SK-N-SH (cell line): ENCODE measurements around the gene NHLH1. TPM values are rescaled to one million over a fixed set of nuclear protein-coding genes. Genes with fewer than 3 reads are reported as not detected.

Experiments used
- CTCF ChIA-PET: fragments of 300-600, 350-600 bp; formaldehyde crosslinking; extraction: SDS; loops from one replicate; lab custom pipeline; 2021; lab: Yijun Ruan, JAX
- POLR2A ChIA-PET: fragments of 350-600 bp; sonication (Branson Sonifier 250); formaldehyde crosslinking; extraction: SDS; loops from one replicate; lab custom pipeline; 2020; ENCODE audit warnings: antibody characterized with exemption, inconsistent platforms; lab: Yijun Ruan, JAX
- DNase-seq: peaks from one replicate; pipeline ENCODE4 v3.0.0; 2012
- H2AFZ ChIP-seq: fragments of 200-600 bp; sonication (generic); 2 replicates; pipeline ENCODE4 v1.8.1; 2016; ENCODE audit warnings: antibody characterized with exemption, mild to moderate bottlenecking, low read depth
- H3F3A ChIP-seq: fragments of 200-600 bp; sonication (generic); replicated peaks from 2 replicates; pipeline ENCODE3; 2016; ENCODE audit warnings: antibody characterized with exemption, mild to moderate bottlenecking; ENCODE audit not compliant: insufficient read depth
- H3K27ac ChIP-seq, 2 experiments: fragments of 200-500 bp in 1 of 2; fragments of 200-600 bp in 1 of 2; sonication (Bioruptor generic) in 1 of 2; sonication (generic), shearing (Covaris generic) in 1 of 2; 2 replicates each; pipeline versions ENCODE4 v1.5.1 to v1.6.1; 2014 to 2016; ENCODE audit warnings: low read depth in 2 of 2, inconsistent platforms in 1 of 2, low read length in 1 of 2, mild to moderate bottlenecking in 1 of 2, mixed read lengths in 1 of 2
- H3K27me3 ChIP-seq: fragments of 200-600 bp; sonication (generic), shearing (Covaris generic); 2 replicates; pipeline ENCODE4 v1.6.1; 2016; ENCODE audit warnings: mixed run types; ENCODE audit not compliant: insufficient read depth
- H3K36me3 ChIP-seq, 2 experiments: fragments of 200-500 bp in 1 of 2; fragments of 200-600 bp in 1 of 2; sonication (Bioruptor generic) in 1 of 2; sonication (generic) in 1 of 2; replicated peaks in 1 of 2; 2 replicates each; pipeline versions ENCODE3 to v1.5.1; 2014 to 2016; ENCODE audit warnings: low read length in 1 of 2, mild to moderate bottlenecking in 1 of 2; ENCODE audit not compliant: insufficient read depth in 2 of 2, control insufficient read depth in 1 of 2
- H3K4me1 ChIP-seq, 2 experiments: fragments of 200-500 bp in 1 of 2; fragments of 200-600 bp in 1 of 2; sonication (Bioruptor generic) in 1 of 2; sonication (generic), shearing (Covaris generic) in 1 of 2; 2 replicates each; pipeline versions ENCODE4 v1.5.1 to v1.6.1; 2014 to 2016; ENCODE audit warnings: low read depth in 1 of 2, low read length in 1 of 2, mixed run types in 1 of 2; ENCODE audit not compliant: insufficient read depth in 2 of 2, control insufficient read depth in 1 of 2
- H3K4me2 ChIP-seq: fragments of 200-600 bp; sonication (generic), shearing (Covaris generic); 2 replicates; pipeline ENCODE4 v1.6.1; 2017; ENCODE audit warnings: mixed run types
- H3K4me3 ChIP-seq, 2 experiments: fragments of 200-500 bp in 1 of 2; fragments of 200-600 bp in 1 of 2; sonication (Bioruptor generic) in 1 of 2; sonication (generic), shearing (Covaris generic) in 1 of 2; 2 replicates each; pipeline versions ENCODE4 v1.5.1 to v1.8.1; 2014 to 2016; ENCODE audit warnings: low read depth in 2 of 2, inconsistent platforms in 1 of 2, low read length in 1 of 2, mild to moderate bottlenecking in 1 of 2, mixed read lengths in 1 of 2, moderate library complexity in 1 of 2
- H3K79me2 ChIP-seq: fragments of 200-600 bp; sonication (generic); 2 replicates; pipeline ENCODE4 v1.8.1; 2017; ENCODE audit warnings: mild to moderate bottlenecking; ENCODE audit not compliant: insufficient read depth
- H3K9ac ChIP-seq: fragments of 200-600 bp; sonication (generic); 2 replicates; pipeline ENCODE4 v1.6.1; 2017; ENCODE audit warnings: mixed run types
- H3K9me2 ChIP-seq: fragments of 200-600 bp; sonication (generic); 2 replicates; pipeline ENCODE4 v1.6.1; 2017; ENCODE audit warnings: mixed run types
- H3K9me3 ChIP-seq: fragments of 200-600 bp; sonication (generic); 2 replicates; pipeline ENCODE4 v1.6.1; 2017; ENCODE audit warnings: mixed run types, mild to moderate bottlenecking, moderate library complexity
- H4K20me1 ChIP-seq: fragments of 200-600 bp; sonication (generic); 2 replicates; pipeline ENCODE4 v1.6.1; 2017; ENCODE audit warnings: mild to moderate bottlenecking, mixed run types; ENCODE audit not compliant: insufficient read depth
- CTCF ChIP-seq: fragments of 200-600 bp; sonication (generic); IDR thresholded peaks from 2 replicates; pipeline ENCODE4 v1.6.1; 2017; ENCODE audit warnings: antibody characterized with exemption, mild to moderate bottlenecking, moderate library complexity
- EP300 ChIP-seq, 2 experiments: IDR thresholded peaks; 2 replicates each; pipeline versions ENCODE4 v1.4.0 to v1.6.1; 2012; ENCODE audit warnings: borderline replicate concordance in 1 of 2, low read depth in 1 of 2, low read length in 1 of 2
- IRF3 ChIP-seq: fragments of 150-350 bp; IDR thresholded peaks from 2 replicates; pipeline ENCODE4 v1.6.1; 2016; ENCODE audit warnings: mild to moderate bottlenecking, low read depth, low read length
- JUND ChIP-seq: IDR thresholded peaks from 2 replicates; pipeline ENCODE4 v1.4.0; 2012
- NFIC ChIP-seq: IDR thresholded peaks from 2 replicates; pipeline ENCODE4 v1.4.0; 2012; ENCODE audit warnings: borderline replicate concordance
- PBX3 ChIP-seq: IDR thresholded peaks from 2 replicates; pipeline ENCODE4; 2012
- POLR2AphosphoS5 ChIP-seq: IDR thresholded peaks from 2 replicates; pipeline ENCODE4 v1.6.1; 2012; ENCODE audit warnings: low read depth, low read length
- RCOR1 ChIP-seq: fragments of 150-350 bp; IDR thresholded peaks from 2 replicates; pipeline ENCODE4 v1.6.1; 2017; ENCODE audit warnings: antibody characterized with exemption, low read length
- REST ChIP-seq: IDR thresholded peaks from 2 replicates; pipeline ENCODE4 v1.6.1; 2012; ENCODE audit warnings: mild to moderate bottlenecking, low read depth, low read length, moderate library complexity
- TAF1 ChIP-seq: IDR thresholded peaks from 2 replicates; pipeline ENCODE4 v1.6.1; 2012; ENCODE audit warnings: low read depth, mild to moderate bottlenecking, low read length, moderate library complexity, borderline replicate concordance
- TEAD4 ChIP-seq: IDR thresholded peaks from 2 replicates; pipeline ENCODE4 v1.4.0; 2012; ENCODE audit warnings: mild to moderate bottlenecking, borderline replicate concordance; ENCODE audit not compliant: insufficient read depth
- YY1 ChIP-seq: IDR thresholded peaks from 2 replicates; pipeline ENCODE4 v1.4.0; 2012; ENCODE audit warnings: low read depth, mild to moderate bottlenecking
- WGBS: methylation state at CpG from one replicate; pipeline ENCODE4 v1.1.6; 2017; ENCODE audit warnings: low lambda C conversion rate; 5-methylcytosine and 5-hydroxymethylcytosine counted together
- polyA plus RNA-seq, 3 experiments: library from polyadenylated mRNA; depleted of rRNA; stranded (reverse); fragments of >200 nt; gene quantifications; 2 replicates each; pipeline ENCODE4 v1.2.3, GENCODE V29; 2012

The NHLH1 gene
- polyA plus RNA-seq, 1 of the 3 experiments (the other 2 are of a cell fraction) = 0.18 TPM

GRCh38 chr1:160367516-160367900, 637 bp downstream of the NHLH1 start:
- no peaks in the 10 kb centered on the region for H3K4me1 ChIP-seq
- no peaks in the 10 kb centered on the region for H3K36me3 ChIP-seq
- H3K4me2 ChIP-seq = no peak overlapping the region
- no peaks in the 10 kb centered on the region for H3K79me2 ChIP-seq
- H3K27ac ChIP-seq = no peak overlapping the region
- no peak overlapping the region for H2AFZ ChIP-seq
- no peak overlapping the region for H3K9ac ChIP-seq
- H3F3A ChIP-seq = no peaks in the 10 kb centered on the region
- H4K20me1 ChIP-seq = no peaks in the 10 kb centered on the region
- TF ChIP-seq EP300 (IDR thresholded peaks at IDR 0.05; ENCODE audit: borderline replicate concordance in 1 of 2, low read depth in 1 of 2, low read length in 1 of 2) (no peak), YY1 (no peak), REST (no peak), TEAD4 (no peak)
- no peak for DNase-seq
- H3K9me2 ChIP-seq = no peaks in the 10 kb centered on the region
- whole genome bisulfite sequencing = 67% methylated on average over 4 of the region's 4 CpGs
- H3K9me3 ChIP-seq = no peaks in the 10 kb centered on the region
- H3K4me3 ChIP-seq = no peak overlapping the region
- ChIA-PET CTCF (interaction anchor here (0.7 to 9.0 kb wide), 5 partner anchors 8 to 266 kb away, joined by 3 to 85 read pairs (median 3); no protein-coding TSS in a partner anchor), POLR2A (interaction anchor here (0.6 to 1.2 kb wide), 2 partner anchors 25 to 290 kb away, joined by 3 to 5 read pairs; no protein-coding TSS in a partner anchor)
- H3K27me3 ChIP-seq = no peaks in the 10 kb centered on the region

- no peaks in the 10 kb centered on the region for H3K9me3 ChIP-seq
- no peak overlapping the region for H2AFZ ChIP-seq
- H3F3A ChIP-seq = no peaks in the 10 kb centered on the region
- H3K4me2 ChIP-seq = no peak overlapping the region
- no peaks in the 10 kb centered on the region for H3K27me3 ChIP-seq
- ChIA-PET CTCF (interaction anchor here (0.5 to 9.0 kb wide), 8 partner anchors 7 to 267 kb away, joined by 3 to 85 read pairs (median 3); no protein-coding TSS in a partner anchor), POLR2A (no interaction called here)
- H3K4me1 ChIP-seq = no peaks in the 10 kb centered on the region
- H3K4me3 ChIP-seq = no peak overlapping the region
- no peaks in the 10 kb centered on the region for H3K79me2 ChIP-seq
- no peaks in the 10 kb centered on the region for H3K36me3 ChIP-seq
- no peak overlapping the region for H3K9ac ChIP-seq
- DNase-seq = no peak
- H3K9me2 ChIP-seq = no peaks in the 10 kb centered on the region
- no peaks in the 10 kb centered on the region for H4K20me1 ChIP-seq
- no peak overlapping the region for H3K27ac ChIP-seq
- WGBS = 42% methylated on average over 4 of the region's 4 CpGs
- no peak for TF ChIP-seq NFIC
- TF ChIP-seq CTCF = no peak
- TF ChIP-seq PBX3 = no peak
- no peak for TF ChIP-seq REST
- TF ChIP-seq POLR2AphosphoS5 = no peak
- TF ChIP-seq JUND = no peak
- no peak for TF ChIP-seq TAF1
- no peak for TF ChIP-seq IRF3
- no peak for TF ChIP-seq EP300 (IDR thresholded peaks at IDR 0.05; ENCODE audit: borderline replicate concordance in 1 of 2, low read depth in 1 of 2, low read length in 1 of 2)
- TF ChIP-seq RCOR1 = no peak
Measured at GRCh38 chr1:160367934-160368923, 1.4 kb downstream of the NHLH1 start.
